GM23338 (cell line): ENCODE measurements around the gene FNDC11. TPM values are rescaled to one million over a fixed set of nuclear protein-coding genes. Genes with fewer than 3 reads are reported as not detected.

Source experiments
- ATAC-seq: fragments of 200-7000 bp; cut with Tn5 transposase; 3 replicates; pipeline ENCODE4 v1.9.1; 2020
- DNase-seq: peaks from one replicate; pipeline ENCODE4 v3.0.0-alpha.2; 2015; ENCODE audit warnings: low spot score
- H2AFZ ChIP-seq: fragments of 200-600 bp; sonication (generic); 2 replicates; pipeline ENCODE4 v1.8.0; 2016; ENCODE audit warnings: antibody characterized with exemption, mild to moderate bottlenecking, moderate library complexity
- H3F3A ChIP-seq: fragments of 200-600 bp; sonication (generic); replicated peaks from 2 replicates; pipeline ENCODE4 v1.8.0; 2017; ENCODE audit warnings: antibody characterized with exemption, mixed run types, low read depth
- H3K27ac ChIP-seq: fragments of 200-600 bp; sonication (generic); 2 replicates; pipeline ENCODE4 v1.6.1; 2016; ENCODE audit warnings: low read depth
- H3K27me3 ChIP-seq: fragments of 200-600 bp; sonication (generic); 2 replicates; pipeline ENCODE4 v1.8.0; 2016; ENCODE audit warnings: mild to moderate bottlenecking, mixed run types, moderate library complexity; ENCODE audit not compliant: insufficient read depth
- H3K36me3 ChIP-seq: fragments of 200-600 bp; sonication (generic); 2 replicates; pipeline ENCODE4 v1.8.0; 2016; ENCODE audit warnings: mild to moderate bottlenecking; ENCODE audit not compliant: insufficient read depth
- H3K4me1 ChIP-seq: fragments of 200-600 bp; sonication (generic); 2 replicates; pipeline ENCODE4 v1.8.0; 2016; ENCODE audit warnings: mild to moderate bottlenecking, moderate library complexity; ENCODE audit not compliant: insufficient read depth
- H3K4me2 ChIP-seq: fragments of 200-600 bp; sonication (generic); 2 replicates; pipeline ENCODE4 v1.7.1; 2017; ENCODE audit warnings: mixed run types
- H3K4me3 ChIP-seq: fragments of 200-600 bp; sonication (generic); 2 replicates; pipeline ENCODE4 v1.6.1; 2016; ENCODE audit warnings: mixed run types
- H3K79me2 ChIP-seq: fragments of 200-600 bp; sonication (generic); replicated peaks from 2 replicates; pipeline ENCODE4 v1.8.0; 2017; ENCODE audit warnings: mild to moderate bottlenecking; ENCODE audit not compliant: insufficient read depth
- H3K9me2 ChIP-seq: fragments of 200-600 bp; sonication (generic); 2 replicates; pipeline ENCODE4 v1.8.0; 2017; ENCODE audit not compliant: insufficient read depth
- H4K20me1 ChIP-seq: fragments of 200-600 bp; sonication (generic); replicated peaks from 2 replicates; pipeline ENCODE4 v1.8.0; 2017; ENCODE audit warnings: mild to moderate bottlenecking; ENCODE audit not compliant: insufficient read depth
- H3K27ac Mint-ChIP-seq: 2 replicates; pipeline ENCODE4 v1.8.0; 2020; ENCODE audit warnings: inconsistent platforms, mild to moderate bottlenecking, moderate library complexity, mixed read lengths
- H3K27me3 Mint-ChIP-seq: 3 replicates; pipeline ENCODE4 v1.8.0; 2022; ENCODE audit warnings: low read depth, mild to moderate bottlenecking, moderate library complexity, mixed read lengths, inconsistent platforms; ENCODE audit not compliant: insufficient read depth, poor library complexity
- H3K36me3 Mint-ChIP-seq: 3 replicates; pipeline ENCODE4 v1.8.0; 2021; ENCODE audit warnings: low read depth, mild to moderate bottlenecking, inconsistent platforms, moderate library complexity, mixed read lengths
- H3K4me1 Mint-ChIP-seq: 3 replicates; pipeline ENCODE4 v1.8.0; 2020; ENCODE audit warnings: mild to moderate bottlenecking, inconsistent platforms, mixed read lengths
- H3K4me3 Mint-ChIP-seq: 3 replicates; pipeline ENCODE4 v1.8.0; 2021; ENCODE audit warnings: moderate library complexity, mild to moderate bottlenecking, inconsistent platforms, mixed read lengths
- H3K9me3 Mint-ChIP-seq: 3 replicates; pipeline ENCODE4 v1.8.0; 2020; ENCODE audit warnings: moderate library complexity, mild to moderate bottlenecking, inconsistent platforms, mixed read lengths
- CTCF ChIP-seq, 2 experiments: fragments of 200-600 bp in 1 of 2; sonication (generic) in 1 of 2; conservative IDR thresholded peaks; 2 replicates each; pipeline versions ENCODE4 v1.5.1 to v1.6.1; 2016 to 2017; ENCODE audit warnings: antibody characterized with exemption in 2 of 2, low read depth in 2 of 2, mild to moderate bottlenecking in 2 of 2, moderate library complexity in 1 of 2
- ETS1 ChIP-seq: IDR thresholded peaks from 2 replicates; pipeline ENCODE4 v1.6.1; 2016; ENCODE audit warnings: antibody characterized with exemption
- EZH2 ChIP-seq: fragments of 200-600 bp; sonication (generic); IDR thresholded peaks from one replicate; pipeline ENCODE4 v1.8.0; 2017; ENCODE audit warnings: antibody characterized with exemption, mild to moderate bottlenecking, low read depth; ENCODE audit not compliant: unreplicated experiment
- EZH2phosphoT487 ChIP-seq: fragments of 200-600 bp; sonication (generic); IDR thresholded peaks from one replicate; pipeline ENCODE4 v1.8.1; 2018; ENCODE audit warnings: antibody characterized with exemption; ENCODE audit not compliant: unreplicated experiment
- JUNB ChIP-seq: IDR thresholded peaks from one replicate; pipeline ENCODE4 v1.6.1; 2016; ENCODE audit warnings: antibody characterized with exemption; ENCODE audit not compliant: unreplicated experiment
- POLR2AphosphoS5 ChIP-seq: IDR thresholded peaks from 2 replicates; pipeline ENCODE4 v1.6.1; 2016; ENCODE audit warnings: antibody characterized with exemption, low read depth
- REST ChIP-seq: IDR thresholded peaks from one replicate; pipeline ENCODE4 v1.6.1; 2018; ENCODE audit warnings: antibody characterized with exemption; ENCODE audit not compliant: unreplicated experiment
- ZNF462 ChIP-seq: fragments of 250-450 bp; sonication (Bioruptor Pico); IDR thresholded peaks from 2 replicates; pipeline ENCODE4 v1.5.0; 2020; ENCODE audit warnings: mild to moderate bottlenecking, moderate library complexity
- polyA plus RNA-seq: library from polyadenylated mRNA; unstranded; fragments of >200 nt; fragmentation: Nextera tagmentation; extraction: Ambion mirVana; gene quantifications from 2 replicates; pipeline ENCODE4 v1.2.1, GENCODE V29; 2016
- total RNA-seq: library from RNA; depleted of rRNA; stranded (reverse); fragments of >200 nt; shearing (Covaris generic); gene quantifications from 2 replicates; pipeline ENCODE4 v1.2.3, GENCODE V29; 2014

Gene FNDC11
- total and polyA plus RNA-seq, 2 experiments from 2014 or later, result 3.4 to 5.3 TPM

- no peak for TF ChIP-seq CTCF (conservative IDR thresholded peaks at IDR 0.05; ENCODE audit: low read depth in 2 of 2)
- no peak for TF ChIP-seq ETS1
Measured at GRCh38 chr20:63530788-63531160, 23.2 kb upstream of the FNDC11 start (continued).

- no peaks in the 10 kb centered on the region for H3K4me1 ChIP-seq
- no peak overlapping the region for H2AFZ ChIP-seq
- peaks cover 7% of the 10 kb centered on the region; the same call in 1 of the 2 replicates for H3F3A ChIP-seq
- H3K27ac Mint-ChIP-seq, result no peak overlapping the region
- no peak for DNase-seq
- no peaks in the 10 kb centered on the region for H4K20me1 ChIP-seq
- peaks cover 5% of the 10 kb centered on the region; the same call in 2 of the 3 replicates for H3K4me1 Mint-ChIP-seq
- no peaks in the 10 kb centered on the region for H3K36me3 Mint-ChIP-seq
- H3K9me3 Mint-ChIP-seq, result no peaks in the 10 kb centered on the region
- no peak overlapping the region for H3K4me2 ChIP-seq
- H3K27ac ChIP-seq, result no peak overlapping the region
- ATAC-seq, result no peak
- no peaks in the 10 kb centered on the region for H3K36me3 ChIP-seq
- H3K4me3 ChIP-seq, result no peak overlapping the region
- no peaks in the 10 kb centered on the region for H3K27me3 ChIP-seq
- no peaks in the 10 kb centered on the region for H3K79me2 ChIP-seq
- H3K27me3 Mint-ChIP-seq, result peaks cover 11% of the 10 kb centered on the region
- H3K4me3 Mint-ChIP-seq, result no peak overlapping the region
- no peaks in the 10 kb centered on the region for H3K9me2 ChIP-seq
- no peak for TF ChIP-seq ZNF462 (CRISPR knock-in tag)
- no peak for TF ChIP-seq CTCF (conservative IDR thresholded peaks at IDR 0.05; ENCODE audit: low read depth in 2 of 2)
- no peak for TF ChIP-seq JUNB
- TF ChIP-seq REST, result no peak
- TF ChIP-seq POLR2AphosphoS5, result no peak
- TF ChIP-seq EZH2phosphoT487, result no peak
- TF ChIP-seq EZH2, result no peak
Measured at GRCh38 chr20:63531686-63532448, 22.1 kb upstream of the FNDC11 start.
